Kidney capillary endothelial cell (primary cell): Measurements from ENCODE around the gene TAF1.
A peak's percentile ranks its signal among the peaks of the same experiment; 100 is the strongest.
"Not testable (repeated sequence)": the region's sequence is repeated elsewhere in the genome, so short reads cannot be mapped to it uniquely, and the experiment has no call there.

ENCODE experiments used
- DNase-seq: peaks from one replicate; pipeline ENCODE4 v3.0.0-alpha.2; 2018; ENCODE audit warnings: low spot score

Gene TAF1

GRCh38 chrX:71432733-71433132 lies 66.6 kb downstream of the TAF1 start:
- no peak for DNase-seq

- no peak for DNase-seq
Observed at GRCh38 chrX:71438750-71439149, 72.6 kb downstream of the TAF1 start.

GRCh38 chrX:71439420-71439819 lies 73.3 kb downstream of the TAF1 start:
- no peak for DNase-seq

GRCh38 chrX:71439896-71440295 lies 73.7 kb downstream of the TAF1 start:
- no peak for DNase-seq

GRCh38 chrX:71440401-71440800 lies 74.2 kb downstream of the TAF1 start:
- DNase-seq: no peak

- not testable (repeated sequence) for DNase-seq
Observed at GRCh38 chrX:71441809-71442208, 75.7 kb downstream of the TAF1 start.

GRCh38 chrX:71450433-71451106 lies 84.4 kb downstream of the TAF1 start:
- DNase-seq: no peak

GRCh38 chrX:71451518-71451917 lies 85.4 kb downstream of the TAF1 start:
- DNase-seq: not testable (repeated sequence)

- no peak for DNase-seq
Observed at GRCh38 chrX:71453056-71453455, 86.9 kb downstream of the TAF1 start.

GRCh38 chrX:71454222-71454621 lies 88.1 kb downstream of the TAF1 start:
- no peak for DNase-seq

GRCh38 chrX:71458866-71459265 lies 92.7 kb downstream of the TAF1 start:
- no peak for DNase-seq

- DNase-seq: no peak
Observed at GRCh38 chrX:71464968-71465367, 98.8 kb downstream of the TAF1 start.

- DNase-seq: no peak
Observed at GRCh38 chrX:71466979-71467523, 100.9 kb downstream of the TAF1 start.

GRCh38 chrX:71475785-71476540 lies 109.8 kb downstream of the TAF1 start:
- DNase-seq: no peak

- no peak for DNase-seq
Observed at GRCh38 chrX:71482228-71482958, 116.2 kb downstream of the TAF1 start.

- DNase-seq: no peak
Observed at GRCh38 chrX:71487814-71488213, 121.7 kb downstream of the TAF1 start.

- DNase-seq: no peak
Observed at GRCh38 chrX:71489540-71489939, 123.4 kb downstream of the TAF1 start.

- DNase-seq: peak; percentile 10
Observed at GRCh38 chrX:71492231-71493065, 126.3 kb downstream of the TAF1 start.

GRCh38 chrX:71493111-71493613 lies 127.0 kb downstream of the TAF1 start:
- DNase-seq: no peak

- DNase-seq: not testable (repeated sequence)
Observed at GRCh38 chrX:71495979-71496378, 129.8 kb downstream of the TAF1 start.

- DNase-seq: no peak
Observed at GRCh38 chrX:71496476-71496875, 130.3 kb downstream of the TAF1 start.

- DNase-seq: not testable (repeated sequence)
Observed at GRCh38 chrX:71502080-71502479, 135.9 kb downstream of the TAF1 start.
